RWPE1 (cell line): ENCODE measurements around the gene ARL5B.

Experiments
- CTCF ChIA-PET: fragments of 350-600 bp; sonication (Branson Sonifier 250); formaldehyde crosslinking; extraction: SDS; loops from one replicate; lab custom pipeline; 2021; lab: Yijun Ruan, JAX
- POLR2A ChIA-PET: fragments of 400-600 bp; formaldehyde crosslinking; extraction: SDS; loops from one replicate; lab custom pipeline; 2020; ENCODE audit warnings: antibody characterized with exemption; ENCODE audit not compliant: low non-redundant PET; lab: Yijun Ruan, JAX
- DNase-seq: peaks from one replicate; pipeline ENCODE4 v3.0.0; 2012; ENCODE audit warnings: low spot score
- H3K27ac ChIP-seq: fragments of 450-650 bp; 2 replicates; pipeline ENCODE4 v1.5.1; 2017
- CTCF ChIP-seq: fragments of 450-650 bp; conservative IDR thresholded peaks from 2 replicates; pipeline ENCODE4 v1.5.1; 2017; ENCODE audit warnings: low read depth, mild to moderate bottlenecking

The ARL5B gene

GRCh38 chr10:18689498-18689897, 30.3 kb downstream of the ARL5B start:
- CTCF ChIA-PET, result interaction anchor here (0.6 to 1.2 kb wide), 9 partner anchors 9 to 1987 kb away, joined by 3 to 7 read pairs (median 4); no protein-coding TSS in a partner anchor
- peak; percentile 47 for TF ChIP-seq CTCF
- POLR2A ChIA-PET, result no interaction called here
- no peak overlapping the region for H3K27ac ChIP-seq
- peak; percentile 28 for DNase-seq

GRCh38 chr10:18690541-18690940, 31.3 kb downstream of the ARL5B start:
- no peak for TF ChIP-seq CTCF
- no peak for DNase-seq
- ChIA-PET CTCF (no interaction called here), POLR2A (no interaction called here)
- no peak overlapping the region for H3K27ac ChIP-seq

- POLR2A ChIA-PET, result no interaction called here
Observed at GRCh38 chr10:18699849-18700840, 40.9 kb downstream of the ARL5B start.

DNA sequence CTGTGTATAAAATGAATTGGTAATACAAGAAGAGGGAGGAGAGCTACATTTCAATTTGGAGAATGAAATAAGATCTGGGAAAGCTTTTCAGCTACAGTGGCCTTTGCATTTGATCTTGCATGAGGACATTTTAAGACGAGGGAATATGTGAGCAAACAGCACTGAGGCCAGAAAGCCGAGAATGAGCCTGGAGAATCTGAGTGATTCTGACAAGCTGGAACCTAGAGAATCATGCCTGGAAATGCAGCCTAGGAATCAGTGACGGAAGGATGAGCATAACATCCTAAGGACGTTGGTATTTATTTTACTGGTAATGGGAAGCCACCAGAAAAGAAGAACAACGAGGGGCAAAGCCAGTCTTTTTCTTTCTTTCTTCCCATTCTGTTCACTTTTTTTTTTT, 44.3 kb downstream of the ARL5B start:
- CTCF ChIA-PET, result interaction anchor here (0.6 to 1.1 kb wide), 2 partner anchors 1705 to 1840 kb away, joined by 4 to 6 read pairs; no protein-coding TSS in a partner anchor
- no peak overlapping the region for H3K27ac ChIP-seq
- TF ChIP-seq CTCF, result no peak
- POLR2A ChIA-PET, result no interaction called here
- DNase-seq, result no peak

More at GRCh38 chr10:18699849-18700840, 40.9 kb downstream of the ARL5B start:
- DNase-seq, result no peak
- H3K27ac ChIP-seq, result no peak overlapping the region
- CTCF ChIA-PET, result interaction anchor here (0.6 to 1.1 kb wide), 2 partner anchors 11 to 121 kb away, joined by 3 to 4 read pairs; no protein-coding TSS in a partner anchor
- TF ChIP-seq CTCF, result no peak

GRCh38 chr10:18710201-18710653, 51.0 kb downstream of the ARL5B start:
- ChIA-PET CTCF (no interaction called here), POLR2A (no interaction called here)
- no peak for TF ChIP-seq CTCF
- no peak for DNase-seq
- no peak overlapping the region for H3K27ac ChIP-seq

GRCh38 chr10:18713077-18713476, 53.8 kb downstream of the ARL5B start:
- POLR2A ChIA-PET, result no interaction called here
- H3K27ac ChIP-seq, result peak overlapping the region; percentile 30; the same call in 1 of the 2 replicates
- TF ChIP-seq CTCF, result no peak
- CTCF ChIA-PET, result no interaction called here
- DNase-seq, result peak; percentile 74
